ENCODE results near the gene HEATR5A. TPM values are rescaled to one million over a fixed set of nuclear protein-coding genes. Genes with fewer than 3 reads are reported as not detected.

HEATR5A gene
- total RNA-seq, 1 donor from 2014 or later: 14.1 TPM

DNA sequence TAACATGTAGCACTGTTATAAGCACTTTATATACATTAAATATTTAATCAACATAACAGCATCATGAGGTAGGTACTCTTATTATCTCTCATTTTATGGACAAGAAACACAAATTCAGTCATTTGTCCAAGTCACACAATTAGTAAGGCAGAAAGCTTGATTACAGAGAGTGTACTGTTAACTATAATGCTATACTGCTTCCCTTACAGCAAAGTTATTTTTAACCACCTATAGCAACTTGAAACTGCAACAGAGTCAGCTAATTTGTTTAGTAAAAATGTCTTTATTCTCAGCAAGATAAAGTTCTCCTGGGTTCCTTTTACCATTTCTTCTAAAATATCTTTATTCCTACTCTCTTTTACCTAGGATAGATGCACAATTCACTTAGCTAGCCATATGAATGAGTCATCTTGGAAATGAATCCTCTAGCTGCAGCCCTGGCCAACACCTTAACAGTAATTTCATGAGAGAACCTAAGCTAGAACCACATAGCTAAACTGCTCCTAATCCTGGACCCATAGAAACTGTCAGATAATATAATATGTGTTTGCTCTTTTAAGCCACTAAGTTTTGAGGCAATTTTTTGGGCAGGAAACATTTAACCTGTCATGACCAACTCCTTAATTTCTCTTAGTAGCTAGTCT is 122.5 kb downstream of the HEATR5A start:
- no peaks in the 10 kb centered on the region for H3K36me3 Mint-ChIP-seq (ENCODE audit: unreplicated experiment)
- no peak overlapping the region for H3K4me3 Mint-ChIP-seq (ENCODE audit: unreplicated experiment)
- no peaks in the 10 kb centered on the region for H3K4me1 Mint-ChIP-seq (ENCODE audit: low read depth, unreplicated experiment)
- H3K9me3 Mint-ChIP-seq (ENCODE audit: unreplicated experiment): no peaks in the 10 kb centered on the region
- H3K27ac Mint-ChIP-seq (ENCODE audit: unreplicated experiment): no peak overlapping the region
- TF ChIP-seq, protein P1, sequence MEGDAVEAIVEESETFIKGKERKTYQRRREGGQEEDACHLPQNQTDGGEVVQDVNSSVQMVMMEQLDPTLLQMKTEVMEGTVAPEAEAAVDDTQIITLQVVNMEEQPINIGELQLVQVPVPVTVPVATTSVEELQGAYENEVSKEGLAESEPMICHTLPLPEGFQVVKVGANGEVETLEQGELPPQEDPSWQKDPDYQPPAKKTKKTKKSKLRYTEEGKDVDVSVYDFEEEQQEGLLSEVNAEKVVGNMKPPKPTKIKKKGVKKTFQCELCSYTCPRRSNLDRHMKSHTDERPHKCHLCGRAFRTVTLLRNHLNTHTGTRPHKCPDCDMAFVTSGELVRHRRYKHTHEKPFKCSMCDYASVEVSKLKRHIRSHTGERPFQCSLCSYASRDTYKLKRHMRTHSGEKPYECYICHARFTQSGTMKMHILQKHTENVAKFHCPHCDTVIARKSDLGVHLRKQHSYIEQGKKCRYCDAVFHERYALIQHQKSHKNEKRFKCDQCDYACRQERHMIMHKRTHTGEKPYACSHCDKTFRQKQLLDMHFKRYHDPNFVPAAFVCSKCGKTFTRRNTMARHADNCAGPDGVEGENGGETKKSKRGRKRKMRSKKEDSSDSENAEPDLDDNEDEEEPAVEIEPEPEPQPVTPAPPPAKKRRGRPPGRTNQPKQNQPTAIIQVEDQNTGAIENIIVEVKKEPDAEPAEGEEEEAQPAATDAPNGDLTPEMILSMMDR (IDR thresholded peaks at IDR 0.05; ENCODE audit: partially characterized antibody, unreplicated experiment): no peak
- no peaks in the 10 kb centered on the region for H3K27me3 Mint-ChIP-seq (ENCODE audit: unreplicated experiment)
- no peak for DNase-seq

DNA sequence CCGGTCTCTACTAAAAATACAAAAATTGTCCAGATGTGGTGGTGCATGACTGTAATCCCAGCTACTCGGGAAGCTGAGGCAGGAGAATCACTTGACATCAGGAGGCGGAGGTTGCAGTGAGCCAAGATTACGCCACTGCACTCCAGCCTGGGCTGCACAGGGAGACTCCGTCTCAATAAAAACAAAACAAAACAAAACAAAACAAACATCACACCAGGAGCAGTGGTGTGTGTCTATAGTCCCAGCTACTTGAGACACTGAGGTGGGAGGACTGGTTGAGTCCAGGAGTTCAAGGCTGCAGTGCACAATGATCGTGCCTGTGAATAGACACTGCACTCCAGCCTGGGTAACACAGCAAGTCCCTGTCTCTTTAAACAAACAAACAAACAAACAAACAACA is 123.2 kb downstream of the HEATR5A start:
- no peak overlapping the region for H3K27ac Mint-ChIP-seq (ENCODE audit: unreplicated experiment)
- H3K36me3 Mint-ChIP-seq (ENCODE audit: unreplicated experiment): no peaks in the 10 kb centered on the region
- H3K27me3 Mint-ChIP-seq (ENCODE audit: unreplicated experiment): no peaks in the 10 kb centered on the region
- TF ChIP-seq, protein P1 (IDR thresholded peaks at IDR 0.05; ENCODE audit: partially characterized antibody, unreplicated experiment): no peak
- H3K4me1 Mint-ChIP-seq (ENCODE audit: low read depth, unreplicated experiment): no peaks in the 10 kb centered on the region
- H3K4me3 Mint-ChIP-seq (ENCODE audit: unreplicated experiment): no peak overlapping the region
- no peaks in the 10 kb centered on the region for H3K9me3 Mint-ChIP-seq (ENCODE audit: unreplicated experiment)
- DNase-seq: no peak

DNA sequence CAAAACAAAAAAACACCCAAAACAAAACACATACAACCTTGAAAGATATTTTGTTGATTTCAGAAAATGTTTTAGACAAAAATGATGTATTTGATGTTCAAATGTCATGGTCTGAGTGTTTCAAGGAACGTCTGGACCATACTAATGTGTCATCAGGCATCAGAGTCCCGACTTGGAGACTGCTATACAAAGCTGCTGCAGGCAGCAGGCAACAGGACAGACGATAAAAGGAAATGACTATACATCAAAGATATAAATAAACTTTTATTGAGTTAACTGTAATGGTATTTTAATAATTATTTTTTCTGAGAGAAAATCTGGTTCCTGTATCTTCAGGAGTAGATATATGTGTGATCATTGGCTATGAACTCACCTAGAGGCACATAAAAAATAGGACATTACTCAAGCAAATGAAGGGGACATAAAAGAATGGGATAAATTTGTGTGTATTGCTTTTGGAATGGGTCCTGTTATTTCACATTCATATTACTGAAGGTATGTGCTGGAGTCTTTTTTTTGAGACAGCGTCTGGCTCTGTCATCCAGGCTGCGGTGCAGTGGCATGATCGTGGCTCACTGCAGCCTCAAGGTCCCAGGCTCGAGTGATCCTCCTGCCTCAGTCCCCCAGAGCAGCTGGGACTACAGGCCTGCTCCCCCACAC is 125.5 kb downstream of the HEATR5A start:
- H3K27me3 Mint-ChIP-seq (ENCODE audit: unreplicated experiment): no peaks in the 10 kb centered on the region
- no peak overlapping the region for H3K27ac Mint-ChIP-seq (ENCODE audit: unreplicated experiment)
- H3K4me3 Mint-ChIP-seq (ENCODE audit: unreplicated experiment): no peak overlapping the region
- TF ChIP-seq, protein P1 (IDR thresholded peaks at IDR 0.05; ENCODE audit: partially characterized antibody, unreplicated experiment): no peak
- H3K36me3 Mint-ChIP-seq (ENCODE audit: unreplicated experiment): no peaks in the 10 kb centered on the region
- no peaks in the 10 kb centered on the region for H3K4me1 Mint-ChIP-seq (ENCODE audit: low read depth, unreplicated experiment)
- DNase-seq: no peak
- H3K9me3 Mint-ChIP-seq (ENCODE audit: unreplicated experiment): no peaks in the 10 kb centered on the region

DNA sequence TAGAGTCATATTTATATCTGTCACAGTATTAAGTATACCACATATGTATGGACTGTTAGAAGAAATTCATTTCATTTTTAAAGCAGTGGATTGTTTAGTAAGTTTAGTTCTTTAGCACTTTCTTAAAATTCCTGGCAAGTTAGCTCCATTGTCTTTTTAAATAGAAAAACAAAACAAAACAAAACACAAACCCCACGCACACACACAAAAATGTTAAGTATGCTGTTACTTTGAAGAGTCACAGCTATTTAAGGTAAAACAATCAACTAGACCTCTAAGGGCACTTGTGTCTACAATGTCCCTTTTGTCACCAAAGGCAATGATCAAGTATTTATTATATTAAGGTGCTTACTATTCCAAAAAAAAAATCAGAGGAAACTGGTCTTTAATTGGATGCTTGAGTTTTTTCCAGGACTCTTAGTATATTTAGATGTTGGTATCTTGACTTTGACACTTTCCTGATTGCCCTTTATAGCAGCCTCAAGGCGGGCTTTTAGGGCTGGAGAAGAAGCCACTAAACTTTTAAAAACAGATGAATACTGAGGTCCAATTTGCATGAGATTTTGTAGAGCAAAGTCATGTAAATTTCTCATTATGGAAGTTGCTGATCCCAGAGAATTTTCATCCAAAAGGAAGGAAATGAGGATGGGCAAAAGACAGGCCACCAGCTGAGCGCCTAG is 127.3 kb downstream of the HEATR5A start:
- H3K27ac Mint-ChIP-seq (ENCODE audit: unreplicated experiment): no peak overlapping the region
- TF ChIP-seq, protein P1 (IDR thresholded peaks at IDR 0.05; ENCODE audit: partially characterized antibody, unreplicated experiment): no peak
- no peak for DNase-seq
- no peaks in the 10 kb centered on the region for H3K27me3 Mint-ChIP-seq (ENCODE audit: unreplicated experiment)
- H3K4me1 Mint-ChIP-seq (ENCODE audit: low read depth, unreplicated experiment): no peaks in the 10 kb centered on the region
- no peak overlapping the region for H3K4me3 Mint-ChIP-seq (ENCODE audit: unreplicated experiment)
- no peaks in the 10 kb centered on the region for H3K9me3 Mint-ChIP-seq (ENCODE audit: unreplicated experiment)
- no peaks in the 10 kb centered on the region for H3K36me3 Mint-ChIP-seq (ENCODE audit: unreplicated experiment)

DNA sequence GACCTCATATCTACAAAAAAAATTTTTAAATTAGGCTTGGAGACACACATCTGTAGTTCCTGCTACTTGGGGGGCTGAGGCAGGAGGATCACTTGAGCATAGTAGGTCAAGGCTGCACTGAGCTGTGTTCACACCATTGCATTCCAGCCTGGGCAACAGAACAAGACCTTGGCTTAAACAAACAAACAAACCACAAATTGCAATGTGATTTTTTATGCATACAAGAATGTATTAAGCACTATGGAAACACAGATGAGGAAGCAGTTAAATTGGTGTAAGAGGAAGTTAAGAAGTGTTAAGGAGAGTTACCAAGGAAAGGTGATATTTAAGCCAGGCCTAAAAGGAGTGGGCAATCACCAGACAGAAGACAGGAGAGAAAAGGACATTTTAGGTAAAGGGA is 129.1 kb downstream of the HEATR5A start:
- H3K27ac Mint-ChIP-seq (ENCODE audit: unreplicated experiment): no peak overlapping the region
- H3K36me3 Mint-ChIP-seq (ENCODE audit: unreplicated experiment): no peaks in the 10 kb centered on the region
- no peak for DNase-seq
- H3K9me3 Mint-ChIP-seq (ENCODE audit: unreplicated experiment): peaks cover 1% of the 10 kb centered on the region
- no peaks in the 10 kb centered on the region for H3K27me3 Mint-ChIP-seq (ENCODE audit: unreplicated experiment)
- H3K4me1 Mint-ChIP-seq (ENCODE audit: low read depth, unreplicated experiment): no peaks in the 10 kb centered on the region
- TF ChIP-seq, protein P1 (IDR thresholded peaks at IDR 0.05; ENCODE audit: partially characterized antibody, unreplicated experiment): no peak
- H3K4me3 Mint-ChIP-seq (ENCODE audit: unreplicated experiment): no peak overlapping the region

Measured in glutamatergic neuron (in vitro differentiated cells).